ENCODE data around the gene ABCA13.

Gene ABCA13

GRCh38 chr7:48249166-48249565, 77.9 kb downstream of the ABCA13 start:
- DNase-seq = no peak

- no peak for DNase-seq
These were observed 79.2 kb downstream of the ABCA13 start for GRCh38 chr7:48250441-48250951.

DNA sequence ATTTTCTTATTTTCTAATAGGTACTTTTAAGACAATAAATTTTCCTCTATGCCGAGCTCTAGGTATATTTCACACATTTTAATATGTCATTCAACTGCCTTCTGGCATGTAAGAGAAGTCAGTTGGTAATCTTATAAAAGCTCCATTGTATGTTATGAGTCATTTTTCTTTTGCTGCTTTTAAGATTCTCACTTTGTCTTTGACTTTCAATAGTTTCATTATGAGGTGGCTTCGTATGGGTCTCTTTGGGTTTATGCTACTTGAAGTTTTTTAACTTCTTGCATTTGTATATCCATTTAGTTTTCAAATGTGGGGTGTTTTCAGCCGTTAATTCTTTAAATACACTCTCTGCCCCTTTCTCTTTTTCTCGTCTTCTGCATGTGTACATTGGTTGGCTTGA, 80.5 kb downstream of the ABCA13 start:
- no peak for DNase-seq

DNA sequence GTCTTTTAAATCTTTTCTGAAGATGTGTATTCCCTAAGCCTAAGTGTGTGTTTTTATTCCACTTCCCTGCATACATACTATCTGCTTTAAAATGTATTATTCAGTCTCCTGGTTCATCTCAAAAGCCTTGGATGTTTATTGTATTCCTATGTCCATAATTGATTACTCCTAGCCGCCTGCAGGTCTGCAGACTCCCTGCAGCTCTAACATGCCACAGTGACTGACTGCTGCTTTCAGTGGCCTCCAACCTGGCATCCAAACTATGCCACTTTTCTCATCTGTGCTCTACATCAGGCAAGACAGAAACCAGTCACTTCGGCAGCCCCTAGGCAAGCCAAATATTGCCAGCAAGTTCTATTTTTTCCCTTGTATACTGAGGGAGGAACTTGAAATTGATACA, 81.7 kb downstream of the ABCA13 start:
- DNase-seq = no peak

- DNase-seq = no peak
These were observed 83.8 kb downstream of the ABCA13 start for GRCh38 chr7:48255046-48255445.

DNA sequence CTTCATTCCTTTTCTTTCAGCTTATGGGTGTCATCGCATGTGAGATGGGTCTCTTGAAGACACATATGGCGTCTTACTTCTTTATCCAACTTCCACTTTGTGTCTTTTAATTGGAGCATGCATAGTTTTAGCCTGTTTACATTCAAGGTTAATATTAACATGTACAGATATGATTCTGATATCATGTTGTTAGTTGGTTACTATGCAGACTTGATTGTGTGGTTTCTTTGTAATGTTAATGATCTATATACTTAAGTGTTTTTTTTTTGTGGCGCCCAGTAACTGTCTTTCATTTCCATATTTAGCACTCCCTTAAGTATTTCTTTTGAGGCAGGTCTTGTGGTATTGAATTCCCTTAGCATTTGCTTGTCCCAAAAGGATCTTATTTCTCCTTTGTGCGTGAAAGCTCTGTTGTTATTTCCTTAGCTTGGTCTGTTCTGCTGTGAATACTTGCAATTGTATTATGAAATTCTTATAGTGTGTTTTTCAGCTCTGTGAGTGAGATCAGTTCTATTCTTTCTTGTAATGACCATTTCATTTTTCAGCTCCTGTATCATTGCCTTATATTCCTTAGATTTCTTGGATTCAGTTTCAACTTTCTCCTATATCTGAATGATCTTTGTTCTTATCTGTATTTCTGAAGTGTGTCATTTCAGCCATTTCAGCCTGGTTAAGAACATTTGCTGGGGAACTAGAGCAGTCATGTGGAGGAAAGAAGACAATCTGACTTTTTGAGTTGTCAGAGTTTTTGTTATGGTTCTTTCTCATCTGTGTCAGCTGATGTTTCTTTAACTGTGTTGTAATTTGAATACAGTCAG, 88.4 kb downstream of the ABCA13 start:
- DNase-seq = no peak

- no peak for DNase-seq
These were observed 90.4 kb downstream of the ABCA13 start for GRCh38 chr7:48261696-48262095.

- DNase-seq = no peak
These were observed 91.5 kb downstream of the ABCA13 start for GRCh38 chr7:48262606-48263310.

- DNase-seq = no peak
These were observed 92.0 kb downstream of the ABCA13 start for GRCh38 chr7:48263311-48263650.

DNA sequence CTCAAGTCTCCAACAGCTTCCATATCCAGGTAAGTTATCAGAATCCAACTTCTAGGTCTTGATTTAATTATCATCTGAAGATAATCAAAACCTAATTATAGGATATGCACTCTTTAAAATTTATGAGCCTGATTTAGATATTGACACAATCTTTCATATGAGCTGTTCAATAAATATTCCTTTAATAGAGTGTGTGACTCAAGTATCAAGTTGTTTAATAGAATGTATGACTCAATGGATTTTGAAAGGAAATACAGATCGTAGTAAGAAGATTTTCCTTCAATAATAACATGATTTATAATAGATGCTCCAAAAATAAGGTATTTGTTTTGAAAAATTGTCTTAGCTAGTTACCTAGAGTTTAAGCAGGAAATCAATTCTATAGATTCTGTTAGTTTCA, 97.8 kb downstream of the ABCA13 start:
- DNase-seq = no peak

GRCh38 chr7:48274662-48275061, 103.4 kb downstream of the ABCA13 start:
- no peak for DNase-seq

GRCh38 chr7:48279420-48279819, 108.2 kb downstream of the ABCA13 start:
- no peak for DNase-seq

- DNase-seq = peak in 1 of 2 experiments; percentile 27
These were observed 108.8 kb downstream of the ABCA13 start for GRCh38 chr7:48280100-48280499.

DNA sequence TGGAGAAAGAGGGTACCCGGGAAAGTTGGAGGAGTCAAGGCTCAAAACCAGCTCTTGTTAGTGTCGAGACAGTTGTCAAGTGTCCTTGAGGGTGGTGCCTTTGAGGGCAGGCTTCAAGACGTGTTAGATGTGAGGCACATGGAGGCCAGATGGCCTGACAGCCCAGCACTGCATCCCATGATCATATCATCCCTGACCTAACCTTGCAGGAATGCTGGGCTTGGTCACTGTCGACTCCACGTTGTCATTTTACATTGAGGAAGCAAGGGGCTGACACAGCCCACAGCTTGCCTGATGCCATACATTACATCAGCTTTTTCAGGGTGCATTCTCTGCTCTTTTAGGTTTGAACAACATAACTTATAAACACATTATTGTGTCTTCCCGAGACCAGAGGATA, 114.1 kb downstream of the ABCA13 start:
- DNase-seq = no peak

- DNase-seq = no peak
These were observed 115.6 kb downstream of the ABCA13 start for GRCh38 chr7:48286836-48287235.

- DNase-seq = no peak
These were observed 118.4 kb downstream of the ABCA13 start for GRCh38 chr7:48289656-48290055.

DNA sequence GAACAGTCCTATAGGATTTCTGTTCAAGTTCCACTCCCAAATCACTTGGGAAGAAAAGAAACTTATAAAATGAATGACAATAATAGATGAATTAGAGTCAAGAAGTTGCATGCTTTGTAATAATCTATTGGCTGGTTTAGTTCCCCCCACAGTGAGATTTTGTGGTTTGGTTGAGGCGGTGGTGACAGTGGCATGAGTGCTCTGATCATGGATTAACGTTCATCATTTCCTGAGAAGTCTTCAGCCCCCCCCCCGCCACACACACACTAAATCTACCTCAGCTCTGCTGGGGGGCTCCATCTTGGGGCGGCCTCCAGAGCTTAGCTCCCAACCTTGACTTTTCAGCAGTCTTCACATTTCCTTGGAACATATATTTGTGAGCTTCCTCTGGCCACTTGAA, 121.7 kb downstream of the ABCA13 start:
- DNase-seq = peak; percentile 37

DNA sequence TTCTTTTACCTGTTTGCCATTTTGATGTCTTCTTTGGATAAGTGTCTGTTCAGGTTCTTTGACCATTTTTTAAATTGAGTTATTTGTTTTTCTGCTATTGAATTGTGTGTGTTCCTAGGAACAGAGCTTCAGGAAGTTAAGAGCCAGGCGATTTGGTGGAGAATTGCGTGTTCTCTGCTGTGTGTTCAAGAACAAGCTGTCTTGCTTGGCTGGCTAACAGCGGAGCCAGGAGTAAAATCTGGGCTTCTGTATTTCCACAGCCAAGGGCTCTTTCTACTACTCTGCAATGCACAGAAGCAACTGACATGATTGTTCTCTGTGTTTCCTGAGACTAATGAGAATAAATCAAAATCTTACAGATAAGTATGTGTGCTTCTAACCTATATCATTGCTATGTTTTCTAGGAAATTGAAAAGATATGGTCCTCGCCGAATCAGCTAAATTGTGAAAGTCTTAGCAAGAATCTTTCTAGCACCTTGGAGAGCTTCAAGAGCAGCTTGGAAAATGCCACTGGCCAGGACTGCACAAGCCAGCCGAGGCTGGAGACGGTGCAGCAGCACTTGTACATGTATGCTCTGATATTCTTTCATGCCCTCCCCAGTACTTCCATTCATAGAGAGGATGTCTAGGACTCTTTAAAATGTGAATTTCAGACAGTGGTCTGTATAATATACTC, 124.2 kb downstream of the ABCA13 start:
- DNase-seq = no peak

DNA sequence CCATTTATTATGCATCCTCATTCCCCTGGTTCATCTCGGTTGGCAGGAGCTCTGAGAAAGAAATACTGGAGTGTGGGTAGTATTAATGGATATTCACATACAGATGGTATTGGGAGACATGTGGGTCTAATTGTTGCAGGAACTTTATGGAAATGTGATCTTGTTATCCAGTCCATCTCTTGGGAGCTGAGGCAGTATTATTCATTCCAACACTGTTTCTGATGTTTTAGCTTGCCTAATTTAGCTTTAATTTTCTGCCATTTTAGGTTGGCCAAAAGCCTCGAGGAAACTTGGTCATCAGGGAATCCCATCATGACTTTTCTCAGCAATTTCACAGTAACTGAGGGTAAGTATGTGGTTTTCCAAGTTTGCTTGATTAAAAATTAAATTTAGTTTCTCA, 125.7 kb downstream of the ABCA13 start:
- no peak for DNase-seq

GRCh38 chr7:48298779-48299178, 127.5 kb downstream of the ABCA13 start:
- DNase-seq = peak; percentile 24 to 51

- peak; percentile 60 to 71 for DNase-seq
These were observed 128.4 kb downstream of the ABCA13 start for GRCh38 chr7:48299580-48300169.

DNA sequence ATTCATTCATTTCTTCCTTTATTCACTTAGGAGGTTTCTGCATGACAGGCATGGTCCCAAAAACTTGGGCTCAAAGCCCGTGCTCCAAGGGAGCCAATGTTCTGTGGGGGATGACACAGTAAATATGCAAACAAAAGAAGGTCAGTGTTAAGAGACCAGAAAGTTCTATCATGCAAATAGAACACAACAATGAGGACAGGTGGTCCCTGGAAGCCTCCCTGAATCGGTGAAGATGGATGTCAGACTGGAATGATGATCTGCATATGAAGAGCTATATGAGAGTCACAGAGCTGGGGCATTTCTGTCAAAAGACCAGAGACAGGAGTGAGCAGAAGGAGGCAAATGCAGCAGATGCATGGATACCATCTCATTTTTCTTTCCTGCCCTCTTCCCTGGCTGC, 129.0 kb downstream of the ABCA13 start:
- DNase-seq = no peak

GRCh38 chr7:48301201-48301600, 129.9 kb downstream of the ABCA13 start:
- DNase-seq = no peak

All from activated T-cell treated with anti-CD3 and anti-CD28 coated beads, Interleukin-2, amount 50 U/mL, for 48 hours (primary cell).